HepG2 (cell line): ENCODE measurements around the gene CREB1. TPM values are rescaled to one million over a fixed set of nuclear protein-coding genes. Genes with fewer than 3 reads are reported as not detected.

Experiments used
- AGO2 ChIP-seq: fragments of 200-400 bp; formaldehyde crosslinking; optimal IDR thresholded peaks from 2 replicates; pipeline ENCODE3; 2017; ENCODE audit warnings: mild to moderate bottlenecking, low read depth, low read length, moderate library complexity
- ETV6 ChIP-seq: sonication (generic); formaldehyde crosslinking; conservative IDR thresholded peaks from 2 replicates; pipeline ENCODE4 v1.4.0; 2020; ENCODE audit warnings: missing genetic modification reagents
- HNRNPUL1 ChIP-seq: fragments of 200-400 bp; formaldehyde crosslinking; IDR thresholded peaks from 2 replicates; pipeline ENCODE4 v1.6.1; 2017; ENCODE audit warnings: low read depth, mild to moderate bottlenecking, low read length, moderate library complexity
- LCORL ChIP-seq, 2 experiments: fragments of 450-650 bp in 1 of 2; sonication (generic) in 1 of 2; formaldehyde crosslinking in 1 of 2; IDR thresholded peaks; 2 replicates each; pipeline versions ENCODE4 v1.5.0 to v1.6.1; 2017 to 2020; ENCODE audit warnings: antibody characterized with exemption in 1 of 2, missing genetic modification reagents in 1 of 2
- LRRFIP1 ChIP-seq: sonication (generic); formaldehyde crosslinking; conservative IDR thresholded peaks from 2 replicates; pipeline ENCODE4 v1.4.0; 2020; ENCODE audit warnings: missing genetic modification reagents
- NFE2 ChIP-seq: sonication (generic); formaldehyde crosslinking; IDR thresholded peaks from 2 replicates; pipeline ENCODE4 v1.4.0; 2020; ENCODE audit warnings: missing genetic modification reagents
- PAX8 ChIP-seq: sonication (generic); formaldehyde crosslinking; IDR thresholded peaks from 2 replicates; pipeline ENCODE4 v1.8.0; 2022; ENCODE audit warnings: mild to moderate bottlenecking, missing genetic modification reagents, borderline replicate concordance
- RXRA ChIP-seq: sonication (generic); formaldehyde crosslinking; IDR thresholded peaks from 2 replicates; pipeline ENCODE4 v1.5.1; 2020; ENCODE audit warnings: missing genetic modification reagents
- SNAPC2 ChIP-seq: sonication (generic); formaldehyde crosslinking; IDR thresholded peaks from 2 replicates; pipeline ENCODE4 v1.8.1; 2022; ENCODE audit warnings: mild to moderate bottlenecking, missing genetic modification reagents
- SP4 ChIP-seq: sonication (generic); formaldehyde crosslinking; IDR thresholded peaks from 2 replicates; pipeline ENCODE4 v1.8.1; 2023; ENCODE audit warnings: mild to moderate bottlenecking, missing genetic modification reagents
- ZBTB7A ChIP-seq: sonication (generic); formaldehyde crosslinking; IDR thresholded peaks from 2 replicates; pipeline ENCODE4 v1.8.0; 2022; ENCODE audit warnings: mild to moderate bottlenecking, missing genetic modification reagents
- ZMAT3 ChIP-seq: sonication (generic); formaldehyde crosslinking; conservative IDR thresholded peaks from 2 replicates; pipeline ENCODE4 v1.7.0; 2021; ENCODE audit warnings: missing genetic modification reagents
- ZMYM3 ChIP-seq: sonication (generic); formaldehyde crosslinking; IDR thresholded peaks from 2 replicates; pipeline ENCODE4 v1.5.1; 2020; ENCODE audit warnings: mild to moderate bottlenecking, missing genetic modification reagents
- ZNF205 ChIP-seq: IDR thresholded peaks from 2 replicates; pipeline ENCODE4 v1.6.1; 2018; ENCODE audit warnings: missing biosample characterization, missing genetic modification reagents
- ZNF724P ChIP-seq: sonication (generic); formaldehyde crosslinking; IDR thresholded peaks from 2 replicates; pipeline ENCODE4 v1.8.0; 2022; ENCODE audit warnings: missing genetic modification reagents, borderline replicate concordance
- ZNF772 ChIP-seq: sonication (generic); formaldehyde crosslinking; IDR thresholded peaks from 2 replicates; pipeline ENCODE4 v1.5.0; 2020; ENCODE audit warnings: mild to moderate bottlenecking, missing genetic modification reagents
- ZNF839 ChIP-seq: sonication (generic); formaldehyde crosslinking; IDR thresholded peaks from 2 replicates; pipeline ENCODE4 v1.4.0; 2020; ENCODE audit warnings: missing genetic modification reagents, mild to moderate bottlenecking, borderline replicate concordance
- polyA plus RNA-seq, 8 experiments: library from polyadenylated mRNA; depleted of rRNA in 3 of 8; stranded (reverse) in 7 of 8; unstranded in 1 of 8; fragments of >200 nt; fragmentation: Illumina TruSeq in 4 of 8; extraction: Trizol in 4 of 8; gene quantifications; 2 replicates each; pipeline versions ENCODE4 v1.2.1 to v1.2.3, GENCODE V29; 2011 to 2016; ENCODE audit warnings: low read depth in 4 of 8, missing spikeins in 1 of 8, mixed read lengths in 1 of 8; ENCODE audit not compliant: insufficient read depth in 1 of 8
- total RNA-seq, 5 experiments: library from RNA; depleted of rRNA; stranded (reverse); fragments of >200 nt; fragmentation: Illumina TruSeq; extraction: Trizol; gene quantifications; 2 replicates each; pipeline ENCODE4 v1.2.3, GENCODE V29; 2016; ENCODE audit warnings: low read depth in 1 of 5
- TF ChIP-seq, protein P1 (sequence below): sonication (generic); formaldehyde crosslinking; IDR thresholded peaks from 2 replicates; pipeline ENCODE4 v1.8.0; 2023; ENCODE audit warnings: mild to moderate bottlenecking, missing genetic modification reagents
- TF ChIP-seq, protein P2 (sequence below): sonication (generic); formaldehyde crosslinking; IDR thresholded peaks from 2 replicates; pipeline ENCODE4 v1.5.0; 2020; ENCODE audit warnings: mild to moderate bottlenecking, missing genetic modification reagents, borderline replicate concordance
- TF ChIP-seq, protein P3 (sequence below): sonication (generic); formaldehyde crosslinking; IDR thresholded peaks from 2 replicates; pipeline ENCODE4 v1.8.1; 2022; ENCODE audit warnings: mild to moderate bottlenecking, missing genetic modification reagents

Gene CREB1
- total and polyA plus RNA-seq, 2 of the 13 experiments (the other 11 are each of a cell fraction or from before 2014, with no cell fraction given) = 51.8 to 51.9 TPM

DNA sequence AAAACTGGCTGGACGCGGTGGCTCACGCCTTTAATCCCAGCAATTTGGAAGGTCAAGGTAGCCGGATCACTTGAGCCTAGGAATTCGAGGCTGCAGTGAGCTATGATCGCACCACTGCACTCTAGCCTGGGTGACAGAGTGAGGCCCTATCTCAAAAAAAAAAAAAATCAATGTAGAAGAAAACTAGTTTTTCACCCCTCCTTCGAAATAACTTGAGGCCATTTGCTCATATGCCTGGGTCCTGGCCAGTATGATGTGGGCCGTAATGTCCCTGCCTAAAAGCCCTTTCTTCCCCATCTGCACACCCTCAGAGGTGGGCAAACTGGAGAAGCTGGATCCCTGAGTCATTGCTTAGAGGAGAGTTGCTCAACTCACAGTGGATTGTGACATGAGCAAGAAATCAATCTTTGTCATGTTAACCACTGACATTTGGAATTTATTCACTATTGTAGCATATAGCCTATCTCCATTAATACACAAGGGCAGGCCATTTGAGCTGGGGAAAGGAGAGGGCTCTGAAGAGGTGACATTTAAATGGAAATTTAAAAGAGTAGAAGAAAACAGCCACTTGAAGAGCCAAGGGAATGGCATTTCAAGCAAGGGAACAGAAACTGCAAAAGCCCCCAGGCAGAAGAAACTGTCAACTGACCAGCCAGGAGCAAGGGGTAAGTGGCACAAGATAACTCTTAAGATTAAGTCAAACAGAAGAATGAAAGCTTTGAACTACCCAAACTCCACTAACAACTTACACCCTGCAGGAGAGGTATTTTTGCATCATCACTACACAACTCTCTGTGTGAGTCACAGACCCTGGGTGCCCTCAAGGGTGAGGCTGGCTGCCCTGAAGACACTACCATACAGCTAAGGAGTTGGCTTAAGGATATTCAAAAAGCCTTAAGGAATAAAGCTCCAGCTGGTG is 103.1 kb downstream of the CREB1 start (continued):
- TF ChIP-seq, protein P1, sequence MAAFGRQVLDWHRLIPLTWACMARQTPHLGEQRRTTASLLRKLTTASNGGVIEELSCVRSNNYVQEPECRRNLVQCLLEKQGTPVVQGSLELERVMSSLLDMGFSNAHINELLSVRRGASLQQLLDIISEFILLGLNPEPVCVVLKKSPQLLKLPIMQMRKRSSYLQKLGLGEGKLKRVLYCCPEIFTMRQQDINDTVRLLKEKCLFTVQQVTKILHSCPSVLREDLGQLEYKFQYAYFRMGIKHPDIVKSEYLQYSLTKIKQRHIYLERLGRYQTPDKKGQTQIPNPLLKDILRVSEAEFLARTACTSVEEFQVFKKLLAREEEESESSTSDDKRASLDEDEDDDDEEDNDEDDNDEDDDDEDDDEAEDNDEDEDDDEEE = no peak
- TF ChIP-seq ZNF839 (CRISPR knock-in tag) (no peak), ZMYM3 (CRISPR knock-in tag) (peak; percentile 67), LRRFIP1 (CRISPR knock-in tag) (no peak), ZMAT3 (CRISPR knock-in tag) (no peak), PAX8 (no peak), ZNF205 (no peak), HNRNPUL1 (no peak), NFE2 (CRISPR knock-in tag) (peak; percentile 85), ZNF772 (CRISPR knock-in tag) (no peak), SNAPC2 (CRISPR knock-in tag) (no peak), ZNF724P (CRISPR knock-in tag) (no peak), SP4 (CRISPR knock-in tag) (0 out of 2 replicates have a peak, but pooled peaks have one; percentile 23), RXRA (CRISPR knock-in tag) (no peak; the same call in 1 of the 2 replicates), ZBTB7A (CRISPR knock-in tag) (no peak), AGO2 (no peak), LCORL (IDR thresholded peaks at IDR 0.05) (peak; percentile 44; the same call in 1 of the 2 replicates), LCORL (CRISPR knock-in tag; IDR thresholded peaks at IDR 0.05) (peak; percentile 62; the same call in 1 of the 2 replicates), ETV6 (CRISPR knock-in tag) (no peak)
- TF ChIP-seq, protein P2, sequence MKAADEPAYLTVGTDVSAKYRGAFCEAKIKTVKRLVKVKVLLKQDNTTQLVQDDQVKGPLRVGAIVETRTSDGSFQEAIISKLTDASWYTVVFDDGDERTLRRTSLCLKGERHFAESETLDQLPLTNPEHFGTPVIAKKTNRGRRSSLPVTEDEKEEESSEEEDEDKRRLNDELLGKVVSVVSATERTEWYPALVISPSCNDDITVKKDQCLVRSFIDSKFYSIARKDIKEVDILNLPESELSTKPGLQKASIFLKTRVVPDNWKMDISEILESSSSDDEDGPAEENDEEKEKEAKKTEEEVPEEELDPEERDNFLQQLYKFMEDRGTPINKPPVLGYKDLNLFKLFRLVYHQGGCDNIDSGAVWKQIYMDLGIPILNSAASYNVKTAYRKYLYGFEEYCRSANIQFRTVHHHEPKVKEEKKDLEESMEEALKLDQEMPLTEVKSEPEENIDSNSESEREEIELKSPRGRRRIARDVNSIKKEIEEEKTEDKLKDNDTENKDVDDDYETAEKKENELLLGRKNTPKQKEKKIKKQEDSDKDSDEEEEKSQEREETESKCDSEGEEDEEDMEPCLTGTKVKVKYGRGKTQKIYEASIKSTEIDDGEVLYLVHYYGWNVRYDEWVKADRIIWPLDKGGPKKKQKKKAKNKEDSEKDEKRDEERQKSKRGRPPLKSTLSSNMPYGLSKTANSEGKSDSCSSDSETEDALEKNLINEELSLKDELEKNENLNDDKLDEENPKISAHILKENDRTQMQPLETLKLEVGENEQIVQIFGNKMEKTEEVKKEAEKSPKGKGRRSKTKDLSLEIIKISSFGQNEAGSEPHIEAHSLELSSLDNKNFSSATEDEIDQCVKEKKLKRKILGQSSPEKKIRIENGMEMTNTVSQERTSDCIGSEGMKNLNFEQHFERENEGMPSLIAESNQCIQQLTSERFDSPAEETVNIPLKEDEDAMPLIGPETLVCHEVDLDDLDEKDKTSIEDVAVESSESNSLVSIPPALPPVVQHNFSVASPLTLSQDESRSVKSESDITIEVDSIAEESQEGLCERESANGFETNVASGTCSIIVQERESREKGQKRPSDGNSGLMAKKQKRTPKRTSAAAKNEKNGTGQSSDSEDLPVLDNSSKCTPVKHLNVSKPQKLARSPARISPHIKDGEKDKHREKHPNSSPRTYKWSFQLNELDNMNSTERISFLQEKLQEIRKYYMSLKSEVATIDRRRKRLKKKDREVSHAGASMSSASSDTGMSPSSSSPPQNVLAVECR = no peak; the same call in 1 of the 2 replicates
- TF ChIP-seq, protein P3, sequence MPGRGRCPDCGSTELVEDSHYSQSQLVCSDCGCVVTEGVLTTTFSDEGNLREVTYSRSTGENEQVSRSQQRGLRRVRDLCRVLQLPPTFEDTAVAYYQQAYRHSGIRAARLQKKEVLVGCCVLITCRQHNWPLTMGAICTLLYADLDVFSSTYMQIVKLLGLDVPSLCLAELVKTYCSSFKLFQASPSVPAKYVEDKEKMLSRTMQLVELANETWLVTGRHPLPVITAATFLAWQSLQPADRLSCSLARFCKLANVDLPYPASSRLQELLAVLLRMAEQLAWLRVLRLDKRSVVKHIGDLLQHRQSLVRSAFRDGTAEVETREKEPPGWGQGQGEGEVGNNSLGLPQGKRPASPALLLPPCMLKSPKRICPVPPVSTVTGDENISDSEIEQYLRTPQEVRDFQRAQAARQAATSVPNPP (CRISPR knock-in tag) = no peak
